Kidney (tissue), 14 donors: ENCODE results near the gene TMA7. TPM values are rescaled to one million over a fixed set of nuclear protein-coding genes. Genes with fewer than 3 reads are reported as not detected.

Experiments used
- DNase-seq, 5 donors: peaks; one replicate each; pipeline ENCODE4 v3.0.0-alpha.2; 2013 to 2020
- FAIRE-seq: peaks from 2 replicates; lab custom pipeline; 2012; peaks lifted over from hg19 to GRCh38; lab: Jason Lieb, UNC
- H3K27ac ChIP-seq, 2 donors: one replicate each; pipeline ENCODE4 v1.7.0; 2013; ENCODE audit warnings: low read depth in 2 of 2, low read length in 2 of 2, inconsistent platforms in 1 of 2
- H3K27me3 ChIP-seq: one replicate; pipeline ENCODE4 v1.7.1; 2013; ENCODE audit warnings: low read length, inconsistent platforms; ENCODE audit not compliant: control insufficient read depth, insufficient read depth
- H3K36me3 ChIP-seq, 3 donors: one replicate each; pipeline versions ENCODE4 v1.7.0 to v1.7.1; 2013; ENCODE audit warnings: low read length in 3 of 3, control low read depth in 1 of 3, inconsistent platforms in 1 of 3; ENCODE audit not compliant: insufficient read depth in 3 of 3, control insufficient read depth in 2 of 3
- H3K4me1 ChIP-seq, 3 donors: one replicate each; pipeline versions ENCODE4 v1.7.0 to v1.7.1; 2013; ENCODE audit warnings: low read length in 3 of 3, inconsistent platforms in 1 of 3, low read depth in 1 of 3; ENCODE audit not compliant: control insufficient read depth in 2 of 3, insufficient read depth in 2 of 3
- H3K4me3 ChIP-seq, 3 donors: one replicate each; pipeline versions ENCODE4 v1.7.0 to v1.8.1; 2013; ENCODE audit warnings: low read length in 3 of 3, control low read depth in 1 of 3, inconsistent platforms in 1 of 3
- H3K9ac ChIP-seq, 3 donors: one replicate each; pipeline versions ENCODE4 v1.7.0 to v1.7.1; 2013; ENCODE audit warnings: low read length in 3 of 3, control low read depth in 1 of 3, inconsistent platforms in 1 of 3
- H3K9me3 ChIP-seq, 3 donors: one replicate each; pipeline versions ENCODE4 v1.7.0 to v1.7.1; 2013; ENCODE audit warnings: low read length in 3 of 3, control low read depth in 1 of 3, inconsistent platforms in 1 of 3; ENCODE audit not compliant: control insufficient read depth in 2 of 3, insufficient read depth in 1 of 3
- CTCF ChIP-seq: IDR thresholded peaks from 3 replicates; pipeline ENCODE4 v1.5.1; 2012; ENCODE audit warnings: mild to moderate bottlenecking, moderate library complexity, borderline replicate concordance; ENCODE audit not compliant: insufficient read depth; ENCODE audit errors: extremely low read depth
- intact Hi-C: fragments of 100-400 bp; cut with DNase I; formaldehyde crosslinking; loops from one replicate; pipeline ENCODE4 v1.11.1; 2022
- polyA plus RNA-seq: library from polyadenylated mRNA; stranded (reverse); fragments of 350-450 nt; fragmentation: Illumina TruSeq; extraction: RNeasy Lipid Tissue Mini Kit (QIAGEN cat#74804); gene quantifications from one replicate; pipeline ENCODE4 v1.2.3, GENCODE V29; 2014; ENCODE audit warnings: low read depth, low replicate concordance; ENCODE audit not compliant: insufficient read depth
- total RNA-seq: library from RNA; stranded (reverse); fragmentation: NEBNext Ultra II Directional; extraction: Animal tissue kit (Norgen Biotek cat#: 25700); gene quantifications from one replicate; pipeline ENCODE4 v1.2.1, GENCODE V29; 2021
- donor health status: control.
- donor health status: control.
- donor health status: control.
- donor health status: control.
- donor health status: control.
- donor health status: DM: yes; HTN: yes; CAD: no.
- donor health status: Normal renal cell carcinoma (clear cell type).

TMA7 gene
- total and polyA plus RNA-seq, 2 donors from 2014 or later = 195 to 631 TPM

GRCh38 chr3:48433472-48434118, 6.5 kb upstream of the TMA7 start:
- intact Hi-C loops = loop anchor here (10.0 kb wide), 1 partner anchor 159 kb away; no protein-coding TSS in a partner anchor
- Histone ChIP-seq H3K27me3 (no peaks in the 10 kb centered on the region), H3K36me3 (no peaks in the 10 kb centered on the region), H3K4me1 (peaks cover 3 to 44% (median 32%) of the 10 kb centered on the region in 3 donors), H3K4me3 (peak overlapping the region; percentile 22 to 62 (median 24)), H3K9me3 (no peaks in the 10 kb centered on the region), H3K9ac (peak overlapping the region in 1 of 3 donors; percentile 17), H3K27ac (peak overlapping the region; percentile 78 to 84)
- no peak for TF ChIP-seq CTCF
- FAIRE-seq = no peak
- DNase-seq = peak in 4 of 5 donors; percentile 53 to 78 (median 66)

GRCh38 chr3:48434591-48435222, 5.3 kb upstream of the TMA7 start:
- intact Hi-C loops = loop anchor here (5.0 to 10.0 kb wide), 2 partner anchors 32 to 160 kb away; no protein-coding TSS in a partner anchor
- Histone ChIP-seq H3K9ac (peak overlapping the region in 1 of 3 donors; percentile 63), H3K9me3 (no peaks in the 10 kb centered on the region), H3K27me3 (no peaks in the 10 kb centered on the region), H3K36me3 (no peaks in the 10 kb centered on the region), H3K4me1 (peaks cover 3 to 44% (median 36%) of the 10 kb centered on the region in 3 donors), H3K27ac (peak overlapping the region; percentile 78 to 84), H3K4me3 (peak overlapping the region in 1 of 3 donors; percentile 22)
- no peak for TF ChIP-seq CTCF
- DNase-seq (no peak), FAIRE-seq (no peak)

GRCh38 chr3:48435223-48435595, 4.8 kb upstream of the TMA7 start:
- FAIRE-seq (no peak), DNase-seq (no peak)
- Histone ChIP-seq H3K4me1 (peaks cover 3 to 42% (median 37%) of the 10 kb centered on the region in 3 donors), H3K9me3 (no peaks in the 10 kb centered on the region), H3K36me3 (no peaks in the 10 kb centered on the region), H3K27me3 (no peaks in the 10 kb centered on the region), H3K9ac (peak overlapping the region in 1 of 3 donors; percentile 63), H3K27ac (peak overlapping the region; percentile 20 to 84), H3K4me3 (no peak overlapping the region)
- no peak for TF ChIP-seq CTCF
- intact Hi-C loops = loop anchor here (5.0 to 10.0 kb wide), 2 partner anchors 33 to 160 kb away; no protein-coding TSS in a partner anchor
